Measurements from ENCODE around the gene GNLY.
A peak's percentile ranks its signal among the peaks of the same experiment; 100 is the strongest.

The GNLY gene

GRCh38 chr2:85728883-85729824 is 35.0 kb downstream of the GNLY start:
- peak in 13 of 14 donors; percentile 30 to 89 (median 76) for DNase-seq

GRCh38 chr2:85729825-85730510 is 35.8 kb downstream of the GNLY start:
- no peak for DNase-seq

GRCh38 chr2:85730686-85731230 is 36.6 kb downstream of the GNLY start:
- DNase-seq: no peak

GRCh38 chr2:85731606-85732005 is 37.4 kb downstream of the GNLY start:
- DNase-seq: no peak

GRCh38 chr2:85732467-85733120 is 38.4 kb downstream of the GNLY start:
- no peak for DNase-seq

- DNase-seq: peak in 1 of 14 donors; percentile 42
Measured at GRCh38 chr2:85733121-85733960, 39.2 kb downstream of the GNLY start.

GRCh38 chr2:85734015-85734414 is 39.9 kb downstream of the GNLY start:
- peak in 8 of 14 donors; percentile 42 to 75 (median 50) for DNase-seq

GRCh38 chr2:85734942-85735608 is 40.9 kb downstream of the GNLY start:
- no peak for DNase-seq

- no peak for DNase-seq
Measured at GRCh38 chr2:85735691-85736090, 41.5 kb downstream of the GNLY start.

- no peak for DNase-seq
Measured at GRCh38 chr2:85736456-85737355, 42.5 kb downstream of the GNLY start.

- no peak for DNase-seq
Measured at GRCh38 chr2:85737481-85737880, 43.3 kb downstream of the GNLY start.

- no peak for DNase-seq
Measured at GRCh38 chr2:85737961-85738360, 43.8 kb downstream of the GNLY start.

- no peak for DNase-seq
Measured at GRCh38 chr2:85740193-85740592, 46.0 kb downstream of the GNLY start.

- peak in 6 of 14 donors; percentile 38 to 67 (median 48) for DNase-seq
Measured at GRCh38 chr2:85741211-85741832, 47.2 kb downstream of the GNLY start.

- peak in 12 of 14 donors; percentile 65 to 89 (median 80) for DNase-seq
Measured at GRCh38 chr2:85741833-85742455, 47.8 kb downstream of the GNLY start.

- DNase-seq: no peak
Measured at GRCh38 chr2:85743304-85743978, 49.3 kb downstream of the GNLY start.

- no peak for DNase-seq
Measured at GRCh38 chr2:85744055-85744454, 49.9 kb downstream of the GNLY start.

Measured in C1 segment of cervical spinal cord (tissue), 14 donors.